T-helper 1 cell treated with Interleukin-12 subunit alpha and Interleukin-12 subunit beta and Interleukin-4 antibody, amounts not matched to agents 30 μg/mL and 1 μg/mL, for 36 hours (primary cell): ENCODE data around the gene SMARCB1.

Experiments used
- H3K27ac Mint-ChIP-seq: one replicate; pipeline ENCODE4 v1.8.0; 2021; ENCODE audit warnings: mild to moderate bottlenecking, mixed read lengths
- H3K27me3 Mint-ChIP-seq: one replicate; pipeline ENCODE4 v1.8.0; 2021; ENCODE audit warnings: low read depth, mixed read lengths
- H3K36me3 Mint-ChIP-seq: one replicate; pipeline ENCODE4 v1.8.0; 2021; ENCODE audit warnings: low read depth, mixed read lengths
- H3K4me1 Mint-ChIP-seq: one replicate; pipeline ENCODE4 v1.8.0; 2021; ENCODE audit warnings: low read depth, mixed read lengths
- H3K4me3 Mint-ChIP-seq: one replicate; pipeline ENCODE4 v1.8.0; 2021; ENCODE audit warnings: mild to moderate bottlenecking, moderate library complexity, mixed read lengths
- H3K9me3 Mint-ChIP-seq: one replicate; pipeline ENCODE4 v1.8.0; 2021; ENCODE audit warnings: mixed read lengths

The SMARCB1 gene

DNA sequence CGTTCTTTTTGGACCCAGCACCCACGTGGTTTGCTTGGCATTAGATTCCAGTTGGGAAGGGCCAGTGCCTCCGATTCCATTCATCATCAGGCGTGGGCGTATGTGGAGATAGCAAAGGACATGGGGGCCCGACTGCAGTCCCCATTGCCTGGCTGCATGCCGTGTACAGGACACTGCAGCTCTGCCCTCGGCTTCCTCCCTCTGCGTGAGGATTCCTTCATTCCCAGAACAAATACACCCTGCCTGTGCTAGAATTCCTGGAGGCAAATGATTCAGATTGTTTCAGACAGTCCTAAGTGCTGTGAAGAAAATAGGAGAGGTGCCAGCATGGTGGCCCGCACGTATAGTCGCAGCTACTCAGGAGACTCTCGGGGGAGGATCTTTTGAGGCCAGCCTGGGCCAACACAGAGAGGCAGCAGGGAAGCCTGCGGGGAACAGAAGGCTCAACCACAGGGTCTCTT lies 36.6 kb downstream of the SMARCB1 start:
- Mint-ChIP-seq H3K4me3 (no peak overlapping the region), H3K27me3 (no peaks in the 10 kb centered on the region), H3K36me3 (peaks cover 41% of the 10 kb centered on the region), H3K9me3 (no peaks in the 10 kb centered on the region), H3K27ac (peak overlapping the region; percentile 59), H3K4me1 (peaks cover 38% of the 10 kb centered on the region)

DNA sequence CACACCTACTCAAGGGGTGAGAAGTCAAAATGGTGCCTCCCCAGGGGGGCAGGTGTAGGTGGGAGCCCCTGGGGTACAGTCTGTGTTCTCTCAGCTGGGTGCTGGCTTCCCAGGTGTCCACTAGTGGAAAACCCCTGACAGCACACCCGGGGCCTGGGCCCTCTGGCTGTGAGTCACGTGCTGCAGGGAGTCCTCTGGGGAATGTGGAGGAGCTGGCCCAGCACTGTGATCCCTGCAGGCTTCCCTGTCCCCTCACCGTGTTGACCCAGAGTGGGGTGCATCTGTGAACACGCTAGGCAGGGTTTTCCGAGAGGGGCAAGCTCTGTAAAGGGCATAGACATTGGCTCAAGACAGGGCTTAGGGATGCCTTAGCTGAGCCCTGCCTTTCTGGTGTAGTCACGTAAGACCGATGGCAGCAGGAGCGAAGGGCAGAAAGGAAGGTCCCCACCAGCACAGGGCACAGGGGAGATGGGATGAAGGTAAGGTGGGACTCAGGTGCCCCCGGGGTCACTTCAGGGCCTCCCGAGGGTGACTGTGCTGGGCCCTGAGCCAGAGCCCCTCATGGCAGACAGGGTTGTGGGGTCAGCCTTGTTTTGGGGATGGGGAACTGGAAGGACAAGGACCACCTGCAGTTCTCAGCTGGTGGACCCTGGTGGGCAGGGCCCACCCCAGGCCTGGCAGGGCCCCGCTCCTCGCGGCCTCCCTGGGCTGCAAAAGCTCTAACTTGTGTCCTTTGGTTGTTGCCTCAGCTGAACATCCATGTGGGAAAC lies 37.9 kb downstream of the SMARCB1 start:
- peaks cover 44% of the 10 kb centered on the region for H3K36me3 Mint-ChIP-seq

DNA sequence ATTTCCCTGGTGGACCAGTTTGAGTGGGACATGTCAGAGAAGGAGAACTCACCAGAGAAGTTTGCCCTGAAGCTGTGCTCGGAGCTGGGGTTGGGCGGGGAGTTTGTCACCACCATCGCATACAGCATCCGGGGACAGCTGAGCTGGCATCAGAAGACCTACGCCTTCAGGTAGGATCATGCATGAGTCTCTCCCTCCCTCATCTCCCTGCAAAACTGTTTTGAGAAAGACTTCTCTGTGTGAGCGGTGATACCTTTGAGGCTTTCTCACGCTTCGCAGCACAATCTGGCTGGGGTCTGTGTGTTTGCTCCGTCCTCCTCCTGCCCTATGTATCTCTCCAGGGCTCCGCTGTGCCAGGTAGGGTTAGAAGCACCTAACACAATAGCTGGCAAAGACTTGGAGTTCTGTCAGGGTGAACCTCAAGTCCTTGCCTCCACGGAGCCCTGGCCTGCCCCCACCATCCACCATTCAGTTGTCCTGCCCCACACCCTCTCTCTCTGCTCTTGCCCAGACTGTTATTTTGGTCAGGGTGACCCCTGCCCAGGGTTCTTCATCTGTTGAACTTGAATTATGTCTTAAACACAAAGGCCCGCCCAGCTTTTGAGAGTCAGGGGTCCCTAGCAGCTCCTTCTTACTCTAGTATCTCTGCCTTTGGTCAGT lies 38.6 kb downstream of the SMARCB1 start:
- Mint-ChIP-seq H3K4me1 (peaks cover 29% of the 10 kb centered on the region), H3K36me3 (peaks cover 45% of the 10 kb centered on the region)

More for the DNA sequence above, 37.9 kb downstream of the SMARCB1 start:
- H3K27ac Mint-ChIP-seq: peak overlapping the region; percentile 59
- H3K27me3 Mint-ChIP-seq: no peaks in the 10 kb centered on the region
- H3K9me3 Mint-ChIP-seq: no peaks in the 10 kb centered on the region
- peaks cover 32% of the 10 kb centered on the region for H3K4me1 Mint-ChIP-seq
- H3K4me3 Mint-ChIP-seq: no peak overlapping the region

DNA sequence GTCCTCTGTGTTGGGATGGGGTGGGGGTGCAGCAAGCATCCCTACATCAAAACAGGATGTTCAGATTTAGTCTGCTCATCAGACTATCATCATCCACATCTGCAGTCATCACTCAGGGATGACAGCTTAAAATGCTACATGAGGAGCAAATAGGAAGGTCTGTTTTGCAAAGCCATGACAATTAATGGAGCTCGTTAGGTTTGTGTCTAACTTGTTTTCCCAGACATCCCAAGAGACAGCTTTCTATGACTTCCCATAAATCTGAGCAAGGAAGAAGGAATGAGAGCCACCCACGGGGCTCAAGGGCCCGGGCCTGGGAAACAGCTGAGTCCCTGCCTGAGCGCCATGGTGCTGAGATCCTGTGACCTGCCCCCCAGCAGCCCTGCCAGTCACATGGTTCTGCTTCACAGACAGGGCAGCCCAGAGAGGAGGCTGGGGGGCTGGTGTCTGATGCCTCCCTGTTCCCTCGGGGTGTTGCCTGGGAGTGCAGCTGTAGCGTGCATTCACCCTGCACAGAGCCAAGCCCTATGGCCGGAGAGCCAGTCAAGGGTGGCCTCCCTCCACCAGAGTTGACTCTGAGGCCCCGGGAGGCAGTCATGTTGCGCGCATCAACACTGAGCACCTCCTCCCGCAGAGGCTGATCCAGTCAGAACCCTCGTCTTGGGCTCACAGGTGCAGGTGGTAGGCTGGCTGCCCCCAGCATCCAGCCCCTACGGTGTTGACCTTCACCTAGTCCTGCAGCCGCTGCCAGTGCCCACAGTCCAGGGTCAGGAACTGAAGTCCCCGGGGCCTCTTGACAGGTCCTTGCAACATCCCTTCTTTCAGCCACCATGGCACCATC lies 40.0 kb downstream of the SMARCB1 start:
- Mint-ChIP-seq H3K4me1 (peaks cover 21% of the 10 kb centered on the region), H3K4me3 (no peak overlapping the region), H3K36me3 (peaks cover 44% of the 10 kb centered on the region), H3K9me3 (no peaks in the 10 kb centered on the region), H3K27me3 (no peaks in the 10 kb centered on the region), H3K27ac (peak overlapping the region; percentile 92)

More for the DNA sequence above, 38.6 kb downstream of the SMARCB1 start:
- no peak overlapping the region for H3K4me3 Mint-ChIP-seq
- no peaks in the 10 kb centered on the region for H3K9me3 Mint-ChIP-seq
- no peaks in the 10 kb centered on the region for H3K27me3 Mint-ChIP-seq
- H3K27ac Mint-ChIP-seq: peak overlapping the region; percentile 92

DNA sequence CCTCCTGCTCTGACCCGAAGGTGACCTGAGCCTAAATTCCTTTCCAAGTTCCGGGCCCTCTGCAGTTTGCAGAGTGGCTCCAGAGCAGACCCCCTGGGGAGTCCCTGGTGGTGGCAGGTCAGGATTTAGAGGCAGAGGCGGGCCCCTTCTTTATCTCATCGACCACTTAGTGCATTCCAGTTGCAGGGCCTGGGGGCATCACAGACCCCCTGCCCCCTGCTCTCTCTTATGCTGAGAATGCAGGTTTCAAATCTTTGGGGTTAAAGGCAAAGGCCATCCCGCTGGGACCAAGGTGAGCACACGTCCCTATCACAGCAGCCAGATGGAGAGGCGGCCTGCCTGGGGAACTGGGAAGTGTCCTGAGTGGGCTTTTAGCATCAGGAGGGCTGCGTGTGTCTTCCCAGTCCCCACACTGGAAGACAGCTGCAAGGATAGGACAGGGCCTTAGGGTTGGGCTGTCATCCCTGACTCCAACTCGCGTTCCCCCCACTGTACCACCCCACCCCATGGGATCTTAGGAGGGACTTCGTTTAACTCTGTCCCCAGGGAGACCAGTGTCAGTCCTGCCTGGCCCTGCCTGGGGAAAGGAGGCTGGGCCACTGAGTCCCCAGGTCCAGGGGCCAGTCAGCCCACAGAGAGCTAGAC lies 40.7 kb downstream of the SMARCB1 start:
- Mint-ChIP-seq H3K4me3 (no peak overlapping the region), H3K36me3 (peaks cover 42% of the 10 kb centered on the region), H3K4me1 (peaks cover 21% of the 10 kb centered on the region), H3K27ac (no peak overlapping the region), H3K27me3 (no peaks in the 10 kb centered on the region), H3K9me3 (no peaks in the 10 kb centered on the region)

DNA sequence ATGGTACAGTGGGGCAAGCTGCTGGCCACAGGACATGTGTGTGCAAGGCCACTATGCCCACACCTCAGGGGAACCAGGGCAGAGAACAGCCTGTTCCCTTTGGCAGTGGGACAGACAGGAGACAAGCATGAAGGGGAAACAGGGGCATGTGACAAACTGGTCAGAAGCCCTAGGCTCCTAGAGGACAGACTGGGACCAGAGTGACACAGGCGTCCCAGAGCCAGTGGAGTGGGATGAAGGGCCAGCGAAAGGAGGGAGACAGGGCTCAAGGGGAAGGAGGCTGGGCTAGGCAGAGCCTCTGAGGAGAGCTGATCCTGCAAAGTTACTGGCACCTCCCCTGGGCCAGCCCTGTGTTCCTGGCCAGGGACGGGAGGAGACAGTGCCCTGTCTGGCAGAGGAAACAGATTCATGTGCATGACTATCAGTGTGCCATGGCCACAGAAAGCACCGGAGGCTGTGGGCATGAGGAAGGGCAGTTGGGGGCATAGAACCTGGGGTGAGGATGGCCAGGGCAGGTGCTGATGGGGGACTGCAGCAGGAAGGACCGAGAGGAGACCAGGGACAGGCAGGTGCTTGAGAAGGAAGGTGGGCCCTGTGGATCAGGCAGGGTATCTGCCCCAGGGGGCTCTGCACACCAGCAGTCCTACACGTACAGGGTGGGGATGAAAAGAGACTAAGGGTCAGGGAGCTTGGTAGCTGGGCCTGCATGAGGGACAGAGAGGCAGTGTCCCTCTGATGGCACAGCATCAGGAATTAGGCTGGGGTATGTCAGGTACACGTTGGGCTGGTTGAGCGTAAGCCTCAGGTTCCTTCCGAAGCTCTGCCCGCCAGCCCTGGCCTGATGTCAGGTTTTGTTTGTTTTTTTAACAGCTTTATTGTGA lies 42.3 kb downstream of the SMARCB1 start:
- H3K9me3 Mint-ChIP-seq: no peaks in the 10 kb centered on the region
- no peaks in the 10 kb centered on the region for H3K27me3 Mint-ChIP-seq
- H3K4me3 Mint-ChIP-seq: no peak overlapping the region
- H3K27ac Mint-ChIP-seq: peak overlapping the region; percentile 2
- H3K4me1 Mint-ChIP-seq: peaks cover 13% of the 10 kb centered on the region
- H3K36me3 Mint-ChIP-seq: peaks cover 31% of the 10 kb centered on the region

DNA sequence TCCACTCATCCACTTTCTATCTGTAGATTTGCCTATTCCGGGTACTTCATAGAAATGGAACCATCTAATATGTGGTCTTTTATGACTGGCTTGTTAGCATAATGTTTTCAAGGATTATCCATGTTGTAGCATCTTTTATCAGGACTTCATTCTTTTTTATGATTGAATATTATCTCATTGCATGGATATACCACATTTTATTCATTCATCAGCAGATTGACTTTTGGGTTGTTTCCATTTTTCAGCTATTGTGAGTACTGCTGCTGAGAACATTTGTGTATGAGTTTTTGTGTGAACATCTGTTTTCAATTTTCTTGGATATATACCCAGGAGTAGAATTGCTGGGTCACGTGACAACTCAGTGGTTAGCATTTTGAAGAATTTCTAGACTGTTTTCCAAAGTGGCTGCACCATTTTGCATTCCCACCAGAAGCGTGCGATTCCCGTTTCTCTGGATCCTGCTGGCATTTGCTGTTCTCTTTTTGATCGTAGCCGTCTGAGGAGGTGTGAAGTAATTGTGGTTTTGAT lies 43.1 kb downstream of the SMARCB1 start:
- H3K27me3 Mint-ChIP-seq: no peaks in the 10 kb centered on the region
- H3K27ac Mint-ChIP-seq: no peak overlapping the region
- peaks cover 12% of the 10 kb centered on the region for H3K4me1 Mint-ChIP-seq
- H3K9me3 Mint-ChIP-seq: no peaks in the 10 kb centered on the region
- peaks cover 27% of the 10 kb centered on the region for H3K36me3 Mint-ChIP-seq
- H3K4me3 Mint-ChIP-seq: no peak overlapping the region

DNA sequence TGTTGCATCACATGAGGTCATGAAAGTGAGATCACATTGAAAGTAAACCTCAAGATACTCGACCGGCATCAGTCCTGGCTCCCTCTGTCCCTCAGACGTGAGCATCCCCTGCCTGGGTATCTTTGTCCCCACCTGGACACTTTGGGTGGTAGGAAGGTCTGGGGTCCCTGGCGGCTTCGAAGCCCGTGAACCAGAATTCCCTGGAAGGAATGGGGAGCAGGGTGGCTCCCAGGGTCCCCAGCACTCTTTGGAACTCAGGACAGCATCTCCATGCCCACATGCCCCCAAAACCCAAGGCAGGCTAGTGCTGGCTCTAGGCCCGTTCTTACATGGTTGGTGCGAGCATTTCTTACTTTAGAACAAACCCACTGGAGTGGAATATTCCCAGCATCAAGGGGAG lies 44.5 kb downstream of the SMARCB1 start:
- Mint-ChIP-seq H3K9me3 (no peaks in the 10 kb centered on the region), H3K4me1 (peaks cover 5% of the 10 kb centered on the region), H3K36me3 (peaks cover 19% of the 10 kb centered on the region), H3K4me3 (no peak overlapping the region), H3K27me3 (no peaks in the 10 kb centered on the region), H3K27ac (peak overlapping the region; percentile 58)

DNA sequence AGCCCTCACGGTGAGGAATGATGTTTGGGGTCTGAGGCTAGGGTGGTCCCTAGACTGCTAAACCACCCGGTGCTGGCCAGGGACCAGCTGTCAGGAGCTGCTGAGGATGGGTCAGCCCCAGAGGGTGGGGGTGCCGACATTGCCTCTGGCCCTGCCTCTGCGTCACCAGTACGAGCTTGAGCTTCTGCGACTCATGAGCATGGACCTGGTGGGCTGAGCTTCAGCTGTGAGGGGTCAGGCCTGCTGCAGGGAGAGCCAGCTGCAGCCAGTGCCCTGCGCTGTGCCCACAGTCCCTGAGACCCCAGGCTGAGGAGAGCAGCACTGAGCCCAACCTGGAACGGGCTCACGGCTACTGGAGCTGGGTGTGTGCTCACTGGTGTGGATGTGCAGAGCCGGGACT lies 45.0 kb downstream of the SMARCB1 start:
- Mint-ChIP-seq H3K4me3 (no peak overlapping the region), H3K27ac (no peak overlapping the region), H3K9me3 (no peaks in the 10 kb centered on the region), H3K4me1 (peaks cover 2% of the 10 kb centered on the region), H3K27me3 (no peaks in the 10 kb centered on the region), H3K36me3 (peaks cover 16% of the 10 kb centered on the region)

DNA sequence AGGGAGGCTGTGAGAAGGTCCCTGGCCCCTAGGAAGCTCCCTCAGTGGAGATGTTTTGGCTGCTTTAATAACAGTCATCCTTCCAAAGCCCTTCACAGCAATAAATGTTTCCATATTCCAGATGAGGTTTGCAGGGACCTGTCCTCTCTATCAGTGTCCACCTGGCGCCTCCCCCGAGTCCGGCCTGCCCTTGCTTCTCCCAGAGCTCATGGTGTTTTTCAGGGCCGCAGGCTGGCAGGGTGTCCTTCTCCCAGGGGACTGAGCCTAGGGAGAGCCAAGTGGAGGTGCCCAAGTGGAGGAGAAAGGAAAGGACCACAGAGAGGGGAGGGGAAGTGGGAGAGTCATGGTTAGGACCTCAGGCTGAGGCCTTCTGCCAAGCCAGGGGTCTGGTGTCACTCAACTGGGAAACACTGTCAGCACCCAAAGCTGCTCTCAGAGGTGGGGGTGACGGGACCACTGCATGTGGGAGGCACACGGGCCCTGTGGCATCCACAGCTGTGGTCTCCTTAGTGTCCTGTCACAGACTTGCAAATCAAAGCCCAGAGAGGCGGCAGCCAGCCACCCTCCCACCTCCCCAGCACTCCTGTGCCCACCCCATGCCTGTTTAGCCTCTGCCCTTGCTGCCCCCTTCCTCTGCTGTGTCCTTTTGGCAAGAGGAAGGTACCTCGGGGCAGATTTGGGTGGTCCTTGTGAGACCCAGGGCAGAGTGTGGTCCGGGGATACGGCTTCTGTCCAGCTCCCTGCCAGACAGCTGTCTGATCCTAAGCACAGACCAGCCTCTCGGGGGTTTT lies 45.7 kb downstream of the SMARCB1 start:
- no peak overlapping the region for H3K4me3 Mint-ChIP-seq

DNA sequence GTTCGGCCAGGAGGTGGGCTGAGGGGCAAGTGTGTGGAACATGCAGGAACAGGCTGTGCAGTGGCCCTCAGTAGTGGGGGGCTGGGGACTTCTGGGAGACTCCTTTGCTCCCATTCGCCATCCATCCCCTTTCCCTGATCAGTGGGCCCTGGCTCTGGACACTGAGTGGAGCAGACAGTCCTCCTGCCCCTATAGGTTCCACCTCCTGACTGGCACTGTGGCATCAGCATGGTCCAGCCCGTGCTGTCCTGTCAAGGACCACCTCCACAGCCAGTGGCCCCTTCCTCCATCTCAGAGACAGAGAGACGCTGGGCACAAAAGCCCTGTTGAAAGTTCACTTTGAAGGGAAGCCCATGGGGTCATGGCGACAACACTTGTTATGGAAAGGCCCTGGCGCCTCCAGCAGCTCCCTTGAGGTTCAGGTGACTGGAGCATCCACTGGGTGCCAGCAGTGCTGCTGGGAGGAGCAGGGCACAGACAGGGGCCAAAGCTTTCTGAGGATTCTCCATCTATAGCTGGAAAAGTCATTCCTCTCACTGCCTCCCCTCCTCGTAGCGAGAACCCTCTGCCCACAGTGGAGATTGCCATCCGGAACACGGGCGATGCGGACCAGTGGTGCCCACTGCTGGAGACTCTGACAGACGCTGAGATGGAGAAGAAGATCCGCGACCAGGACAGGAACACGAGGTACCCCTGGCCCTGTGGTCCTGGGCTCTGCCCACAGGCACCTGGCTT lies 46.4 kb downstream of the SMARCB1 start:
- Mint-ChIP-seq H3K27ac (no peak overlapping the region), H3K9me3 (no peaks in the 10 kb centered on the region), H3K4me1 (peaks cover 6% of the 10 kb centered on the region), H3K27me3 (no peaks in the 10 kb centered on the region), H3K4me3 (no peak overlapping the region), H3K36me3 (peaks cover 12% of the 10 kb centered on the region)

More for the DNA sequence above, 45.7 kb downstream of the SMARCB1 start:
- no peaks in the 10 kb centered on the region for H3K9me3 Mint-ChIP-seq
- peaks cover 2% of the 10 kb centered on the region for H3K4me1 Mint-ChIP-seq
- no peak overlapping the region for H3K27ac Mint-ChIP-seq
- H3K36me3 Mint-ChIP-seq: peaks cover 15% of the 10 kb centered on the region
- no peaks in the 10 kb centered on the region for H3K27me3 Mint-ChIP-seq

DNA sequence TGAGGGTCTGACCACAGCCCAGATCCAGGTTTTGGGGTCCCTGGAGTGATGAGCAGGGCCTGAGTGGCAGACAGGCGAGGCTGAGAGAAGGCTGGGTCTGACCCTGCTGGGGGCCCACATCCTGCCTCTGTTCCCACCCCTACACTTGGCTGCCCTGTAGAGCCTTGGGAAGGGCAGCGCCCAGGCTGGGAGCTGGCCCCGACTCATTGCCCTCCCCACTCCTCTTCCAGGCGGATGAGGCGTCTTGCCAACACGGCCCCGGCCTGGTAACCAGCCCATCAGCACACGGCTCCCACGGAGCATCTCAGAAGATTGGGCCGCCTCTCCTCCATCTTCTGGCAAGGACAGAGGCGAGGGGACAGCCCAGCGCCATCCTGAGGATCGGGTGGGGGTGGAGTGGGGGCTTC lies 47.1 kb downstream of the SMARCB1 start:
- peaks cover 11% of the 10 kb centered on the region for H3K36me3 Mint-ChIP-seq

More for the DNA sequence above, 47.1 kb downstream of the SMARCB1 start:
- Mint-ChIP-seq H3K4me3 (no peak overlapping the region), H3K9me3 (no peaks in the 10 kb centered on the region), H3K27ac (no peak overlapping the region), H3K27me3 (peaks cover under 1% of the 10 kb centered on the region), H3K4me1 (peaks cover 10% of the 10 kb centered on the region)
